HG03064 (cell line): ENCODE data around the gene ERICH3.

ENCODE experiments used
- ATAC-seq: cut with Tn5 transposase; IDR thresholded peaks from one replicate; pipeline ENCODE4 v1.9.1; 2021; ENCODE audit warnings: low read depth; ENCODE audit not compliant: unreplicated experiment

ERICH3 gene

GRCh38 chr1:74593887-74594866 is 79.4 kb downstream of the ERICH3 start:
- ATAC-seq = no peak

GRCh38 chr1:74592580-74593355 is 80.8 kb downstream of the ERICH3 start:
- no peak for ATAC-seq

GRCh38 chr1:74591949-74592348 is 81.6 kb downstream of the ERICH3 start:
- ATAC-seq = no peak

GRCh38 chr1:74590288-74590687 is 83.3 kb downstream of the ERICH3 start:
- ATAC-seq = no peak

- no peak for ATAC-seq
Observed at GRCh38 chr1:74587888-74588287, 85.7 kb downstream of the ERICH3 start.

- ATAC-seq = no peak
Observed at GRCh38 chr1:74586253-74586897, 87.2 kb downstream of the ERICH3 start.

GRCh38 chr1:74584185-74584584 is 89.4 kb downstream of the ERICH3 start:
- no peak for ATAC-seq

GRCh38 chr1:74583397-74583796 is 90.2 kb downstream of the ERICH3 start:
- no peak for ATAC-seq

GRCh38 chr1:74579425-74579824 is 94.2 kb downstream of the ERICH3 start:
- ATAC-seq = peak; percentile 97

GRCh38 chr1:74578101-74578500 is 95.5 kb downstream of the ERICH3 start:
- ATAC-seq = no peak

- ATAC-seq = no peak
Observed at GRCh38 chr1:74571891-74572290, 101.7 kb downstream of the ERICH3 start.

- no peak for ATAC-seq
Observed at GRCh38 chr1:74571493-74571800, 102.1 kb downstream of the ERICH3 start.

- no peak for ATAC-seq
Observed at GRCh38 chr1:74570797-74571492, 102.6 kb downstream of the ERICH3 start.

GRCh38 chr1:74549932-74550331 is 123.7 kb downstream of the ERICH3 start:
- no peak for ATAC-seq

GRCh38 chr1:74548961-74549750 is 124.4 kb downstream of the ERICH3 start:
- no peak for ATAC-seq

- ATAC-seq = no peak
Observed at GRCh38 chr1:74545821-74546220, 127.8 kb downstream of the ERICH3 start.

GRCh38 chr1:74534241-74534640 is 139.4 kb downstream of the ERICH3 start:
- no peak for ATAC-seq

GRCh38 chr1:74531796-74532195 is 141.8 kb downstream of the ERICH3 start:
- no peak for ATAC-seq

GRCh38 chr1:74530892-74531291 is 142.7 kb downstream of the ERICH3 start:
- ATAC-seq = no peak

- ATAC-seq = no peak
Observed at GRCh38 chr1:74528123-74528522, 145.5 kb downstream of the ERICH3 start.
